HFFc6 (cell line): ENCODE data around the gene IL37. TPM values are rescaled to one million over a fixed set of nuclear protein-coding genes. Genes with fewer than 3 reads are reported as not detected.

Source experiments
- DNase-seq: peaks from one replicate; pipeline ENCODE4 v3.0.0-alpha.2; 2018
- H3K27ac Mint-ChIP-seq: 2 replicates; pipeline ENCODE4 v1.8.0; 2020; ENCODE audit warnings: mild to moderate bottlenecking, mixed read lengths
- H3K27me3 Mint-ChIP-seq: 2 replicates; pipeline ENCODE4 v1.8.0; 2021; ENCODE audit warnings: mild to moderate bottlenecking, moderate library complexity, mixed read lengths; ENCODE audit not compliant: insufficient read depth
- H3K36me3 Mint-ChIP-seq: 2 replicates; pipeline ENCODE4 v1.8.0; 2021; ENCODE audit warnings: low read depth, mixed read lengths
- H3K4me1 Mint-ChIP-seq: 2 replicates; pipeline ENCODE4 v1.8.0; 2020; ENCODE audit warnings: low read depth, mixed read lengths
- H3K4me3 Mint-ChIP-seq: 2 replicates; pipeline ENCODE4 v1.8.0; 2020; ENCODE audit warnings: mild to moderate bottlenecking, moderate library complexity, mixed read lengths
- H3K9me3 Mint-ChIP-seq: 2 replicates; pipeline ENCODE4 v1.8.0; 2020; ENCODE audit warnings: mild to moderate bottlenecking, mixed read lengths
- total RNA-seq, 6 experiments: library from RNA; stranded (reverse); fragmentation: NEBNext Ultra II Directional; extraction: Animal tissue kit (Norgen Biotek cat#: 25700); gene quantifications; 2 replicates in 1 of 6; 3 replicates in 5 of 6; pipeline ENCODE4 v1.2.3, GENCODE V29; 2021
- TF ChIP-seq, protein P1 (sequence below): fragments of 200-600 bp; sonication (generic); IDR thresholded peaks from 2 replicates; pipeline ENCODE4 v1.5.0; 2021; ENCODE audit warnings: antibody characterized with exemption, mild to moderate bottlenecking

Gene IL37
- total RNA-seq, 6 experiments from 2014 or later, result not detected

DNA sequence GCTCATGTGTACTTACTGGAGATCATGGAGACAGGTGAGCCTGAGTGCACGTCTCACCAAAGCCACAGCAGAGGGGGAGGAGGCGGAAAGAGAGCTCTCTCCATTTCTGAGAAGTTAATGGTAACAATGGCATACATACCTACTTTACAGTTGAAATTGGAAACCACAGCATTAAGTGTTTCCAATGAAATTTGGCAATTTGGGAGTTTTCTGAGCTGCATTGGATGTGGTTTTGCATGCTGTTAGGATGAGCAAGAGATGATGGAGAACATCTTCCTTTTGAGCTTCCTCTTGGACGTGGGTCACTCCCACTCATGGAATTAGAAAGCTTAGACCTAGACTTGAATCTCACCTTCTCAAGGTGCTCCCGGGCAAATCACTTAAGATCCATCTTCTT, 25.5 kb upstream of the IL37 start:
- Mint-ChIP-seq H3K36me3 (no peaks in the 10 kb centered on the region), H3K9me3 (no peaks in the 10 kb centered on the region), H3K4me3 (no peak overlapping the region), H3K4me1 (peaks cover 50% of the 10 kb centered on the region), H3K27ac (no peak overlapping the region; the same call in 1 of the 2 replicates), H3K27me3 (no peaks in the 10 kb centered on the region)
- no peak for DNase-seq
- TF ChIP-seq, protein P1, sequence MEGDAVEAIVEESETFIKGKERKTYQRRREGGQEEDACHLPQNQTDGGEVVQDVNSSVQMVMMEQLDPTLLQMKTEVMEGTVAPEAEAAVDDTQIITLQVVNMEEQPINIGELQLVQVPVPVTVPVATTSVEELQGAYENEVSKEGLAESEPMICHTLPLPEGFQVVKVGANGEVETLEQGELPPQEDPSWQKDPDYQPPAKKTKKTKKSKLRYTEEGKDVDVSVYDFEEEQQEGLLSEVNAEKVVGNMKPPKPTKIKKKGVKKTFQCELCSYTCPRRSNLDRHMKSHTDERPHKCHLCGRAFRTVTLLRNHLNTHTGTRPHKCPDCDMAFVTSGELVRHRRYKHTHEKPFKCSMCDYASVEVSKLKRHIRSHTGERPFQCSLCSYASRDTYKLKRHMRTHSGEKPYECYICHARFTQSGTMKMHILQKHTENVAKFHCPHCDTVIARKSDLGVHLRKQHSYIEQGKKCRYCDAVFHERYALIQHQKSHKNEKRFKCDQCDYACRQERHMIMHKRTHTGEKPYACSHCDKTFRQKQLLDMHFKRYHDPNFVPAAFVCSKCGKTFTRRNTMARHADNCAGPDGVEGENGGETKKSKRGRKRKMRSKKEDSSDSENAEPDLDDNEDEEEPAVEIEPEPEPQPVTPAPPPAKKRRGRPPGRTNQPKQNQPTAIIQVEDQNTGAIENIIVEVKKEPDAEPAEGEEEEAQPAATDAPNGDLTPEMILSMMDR, result no peak

DNA sequence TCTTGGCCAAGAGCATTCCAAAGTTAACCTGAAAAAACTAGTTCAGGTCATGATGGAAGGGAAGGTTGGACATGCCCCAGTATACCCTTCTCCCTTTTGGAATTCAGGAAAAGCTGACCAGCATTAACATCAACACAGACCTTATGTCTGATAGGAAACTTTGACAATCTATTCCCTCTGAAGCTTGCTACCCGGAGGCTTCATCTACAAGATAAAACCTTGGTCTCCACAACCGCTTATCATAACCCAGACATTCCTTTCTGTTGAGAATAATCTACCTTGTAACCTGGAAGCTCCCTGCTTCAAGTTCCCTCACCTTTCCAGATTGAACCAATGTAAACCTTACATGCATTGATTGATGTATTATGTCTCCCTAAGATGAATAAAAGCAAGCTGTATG, 24.7 kb upstream of the IL37 start:
- no peaks in the 10 kb centered on the region for H3K9me3 Mint-ChIP-seq
- no peaks in the 10 kb centered on the region for H3K27me3 Mint-ChIP-seq
- H3K4me1 Mint-ChIP-seq, result peaks cover 42% of the 10 kb centered on the region
- no peak for DNase-seq
- no peak overlapping the region for H3K27ac Mint-ChIP-seq
- no peak overlapping the region for H3K4me3 Mint-ChIP-seq
- TF ChIP-seq, protein P1, result no peak
- H3K36me3 Mint-ChIP-seq, result no peaks in the 10 kb centered on the region

DNA sequence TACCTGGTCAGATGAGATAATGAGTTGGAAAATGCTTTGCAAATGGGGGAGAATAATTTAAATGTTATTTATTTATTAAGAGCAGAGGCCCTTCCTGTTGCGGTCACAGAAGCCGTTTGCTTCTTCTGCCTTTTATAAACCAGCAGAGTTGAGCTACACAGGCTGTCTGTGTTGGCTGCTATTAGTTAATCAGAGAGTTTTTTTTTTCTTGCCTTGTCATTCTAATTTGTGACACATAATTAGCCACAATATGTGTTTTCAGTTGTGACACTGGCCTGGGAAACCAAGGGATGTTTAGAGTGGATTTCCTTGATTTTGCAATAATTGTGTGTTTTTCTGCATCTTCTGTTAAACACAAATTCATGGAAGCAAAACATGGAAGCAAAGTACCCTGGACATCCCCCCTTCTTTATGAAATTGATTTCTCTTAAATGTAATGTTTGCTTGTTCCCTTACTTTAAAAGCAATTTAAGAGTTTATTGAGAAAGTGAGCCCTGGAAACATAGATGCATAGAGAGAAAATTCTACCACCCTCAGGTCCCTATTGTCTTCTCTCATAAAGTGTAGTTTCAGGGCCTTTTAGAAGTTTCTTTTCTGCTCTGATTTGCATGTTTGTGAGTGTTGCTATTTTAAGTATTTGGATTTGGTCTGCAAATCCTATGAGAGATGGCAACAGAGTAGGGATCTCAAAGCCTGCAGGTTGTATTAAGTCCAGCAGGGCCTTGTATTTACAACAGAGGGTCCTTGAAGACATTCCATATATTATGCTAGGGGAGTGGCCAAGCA, 22.8 kb upstream of the IL37 start:
- DNase-seq, result no peak
- Mint-ChIP-seq H3K27ac (no peak overlapping the region), H3K36me3 (no peaks in the 10 kb centered on the region), H3K27me3 (no peaks in the 10 kb centered on the region), H3K9me3 (no peaks in the 10 kb centered on the region), H3K4me3 (no peak overlapping the region), H3K4me1 (peaks cover 24% of the 10 kb centered on the region)
- TF ChIP-seq, protein P1, result no peak

DNA sequence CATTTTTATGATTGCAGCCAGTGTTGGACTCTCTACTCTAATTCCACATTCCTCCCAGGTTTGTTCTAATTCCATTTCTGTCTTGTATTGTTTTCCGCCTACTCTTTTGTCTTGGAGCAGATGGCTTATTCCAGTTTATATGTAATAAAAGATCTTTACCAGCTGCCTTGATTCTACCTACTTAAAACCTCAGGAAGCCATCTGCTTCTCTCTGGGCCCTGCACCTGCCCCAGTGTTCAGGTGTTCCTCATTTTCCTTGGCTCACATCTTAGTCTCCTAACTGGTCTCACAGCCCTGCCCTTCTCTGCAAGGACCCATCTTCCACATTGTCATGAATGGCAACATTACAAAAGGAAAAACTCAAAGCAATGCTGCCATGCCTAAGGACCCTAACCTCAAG, 21.0 kb upstream of the IL37 start:
- Mint-ChIP-seq H3K4me1 (peaks cover 18% of the 10 kb centered on the region), H3K27me3 (no peaks in the 10 kb centered on the region), H3K9me3 (no peaks in the 10 kb centered on the region), H3K27ac (no peak overlapping the region), H3K4me3 (no peak overlapping the region), H3K36me3 (no peaks in the 10 kb centered on the region)
- TF ChIP-seq, protein P1, result no peak
- DNase-seq, result no peak

DNA sequence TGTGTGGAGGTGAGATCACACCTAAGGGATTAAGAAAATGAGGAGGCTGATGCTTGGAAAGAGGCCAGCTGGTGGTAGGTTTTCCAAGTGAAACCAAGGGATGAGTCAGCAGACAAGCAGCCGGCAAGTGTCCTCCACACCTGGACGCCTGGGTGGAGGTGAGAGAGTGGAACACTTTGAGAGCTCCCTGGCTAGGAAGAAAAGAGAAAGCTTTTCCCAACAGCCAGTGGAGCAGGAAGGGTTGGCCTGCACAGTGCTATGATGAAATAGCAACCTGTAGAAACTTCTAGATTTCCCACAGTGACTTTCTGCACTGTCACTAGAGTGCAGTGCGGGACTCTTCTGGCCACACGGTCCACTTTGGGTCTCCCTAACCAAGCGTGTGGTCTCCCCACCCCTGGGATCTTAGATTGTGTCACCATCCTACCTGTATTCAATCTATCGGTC, 19.6 kb upstream of the IL37 start:
- TF ChIP-seq, protein P1, result no peak
- Mint-ChIP-seq H3K4me1 (0 out of 2 replicates have a peak, but pooled peaks cover 6% of the 10 kb centered on the region), H3K4me3 (no peak overlapping the region), H3K27me3 (no peaks in the 10 kb centered on the region), H3K9me3 (no peaks in the 10 kb centered on the region), H3K36me3 (no peaks in the 10 kb centered on the region), H3K27ac (no peak overlapping the region)
- no peak for DNase-seq
